WERI-Rb-1 (cell line): ENCODE measurements around the gene KCND3.

Experiments used
- DNase-seq: peaks from one replicate; pipeline ENCODE4 v3.0.0-alpha.2; 2020
- H3K27ac ChIP-seq: fragments of 250-450 bp; sonication (Bioruptor Pico); 2 replicates; pipeline ENCODE4 v1.5.1; 2020; ENCODE audit warnings: mild to moderate bottlenecking, moderate library complexity
- H3K27me3 ChIP-seq: fragments of 250-450 bp; sonication (Bioruptor Pico); 2 replicates; pipeline ENCODE4 v1.5.1; 2021; ENCODE audit warnings: mild to moderate bottlenecking, low read depth, moderate library complexity; ENCODE audit not compliant: insufficient read depth, severe bottlenecking
- H3K36me3 ChIP-seq: fragments of 250-450 bp; sonication (Bioruptor Pico); 2 replicates; pipeline ENCODE4 v1.5.1; 2020; ENCODE audit warnings: mild to moderate bottlenecking, moderate library complexity
- H3K4me3 ChIP-seq: 2 replicates; pipeline ENCODE4 v1.5.1; 2011; ENCODE audit warnings: low read depth, mild to moderate bottlenecking, control low read depth, low read length
- H3K9me3 ChIP-seq: fragments of 250-450 bp; sonication (Bioruptor Pico); 2 replicates; pipeline ENCODE4 v1.5.1; 2021; ENCODE audit warnings: mild to moderate bottlenecking, moderate library complexity; ENCODE audit not compliant: severe bottlenecking
- TF ChIP-seq, protein P1 (sequence below): IDR thresholded peaks from 2 replicates; pipeline ENCODE4 v1.5.1; 2011; ENCODE audit warnings: low read depth, mild to moderate bottlenecking, control low read depth, inconsistent platforms, low read length

KCND3 gene

GRCh38 chr1:111795401-111795800, 194.1 kb downstream of the KCND3 start:
- no peak overlapping the region for H3K4me3 ChIP-seq
- peak; percentile 74 for DNase-seq
- H3K9me3 ChIP-seq: no peaks in the 10 kb centered on the region
- H3K27ac ChIP-seq: no peak overlapping the region
- H3K27me3 ChIP-seq: no peaks in the 10 kb centered on the region
- TF ChIP-seq, protein P1, sequence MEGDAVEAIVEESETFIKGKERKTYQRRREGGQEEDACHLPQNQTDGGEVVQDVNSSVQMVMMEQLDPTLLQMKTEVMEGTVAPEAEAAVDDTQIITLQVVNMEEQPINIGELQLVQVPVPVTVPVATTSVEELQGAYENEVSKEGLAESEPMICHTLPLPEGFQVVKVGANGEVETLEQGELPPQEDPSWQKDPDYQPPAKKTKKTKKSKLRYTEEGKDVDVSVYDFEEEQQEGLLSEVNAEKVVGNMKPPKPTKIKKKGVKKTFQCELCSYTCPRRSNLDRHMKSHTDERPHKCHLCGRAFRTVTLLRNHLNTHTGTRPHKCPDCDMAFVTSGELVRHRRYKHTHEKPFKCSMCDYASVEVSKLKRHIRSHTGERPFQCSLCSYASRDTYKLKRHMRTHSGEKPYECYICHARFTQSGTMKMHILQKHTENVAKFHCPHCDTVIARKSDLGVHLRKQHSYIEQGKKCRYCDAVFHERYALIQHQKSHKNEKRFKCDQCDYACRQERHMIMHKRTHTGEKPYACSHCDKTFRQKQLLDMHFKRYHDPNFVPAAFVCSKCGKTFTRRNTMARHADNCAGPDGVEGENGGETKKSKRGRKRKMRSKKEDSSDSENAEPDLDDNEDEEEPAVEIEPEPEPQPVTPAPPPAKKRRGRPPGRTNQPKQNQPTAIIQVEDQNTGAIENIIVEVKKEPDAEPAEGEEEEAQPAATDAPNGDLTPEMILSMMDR: no peak
- H3K36me3 ChIP-seq: no peaks in the 10 kb centered on the region

- peak; percentile 66 for DNase-seq
These were observed 195.5 kb downstream of the KCND3 start for GRCh38 chr1:111793923-111794322.

DNA sequence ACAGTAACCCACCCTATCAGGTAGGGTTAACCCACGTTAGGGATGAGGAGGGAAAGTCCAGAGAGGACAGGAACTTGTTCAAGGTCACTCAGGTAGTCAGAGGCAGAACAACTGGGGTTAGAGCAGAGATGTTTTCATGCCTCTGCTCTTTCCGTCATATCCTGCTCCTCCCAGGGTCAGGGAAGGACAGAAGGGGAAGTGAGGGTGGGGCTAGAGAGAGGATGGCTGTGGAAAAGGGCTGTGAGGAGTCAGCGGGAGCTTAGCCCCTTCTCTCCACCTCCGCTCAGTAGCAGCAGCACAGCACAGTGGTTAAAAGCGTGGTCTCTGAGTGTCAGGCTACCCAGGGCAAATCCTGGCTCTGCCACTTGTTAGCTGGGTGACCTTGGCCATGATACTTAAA, 197.2 kb downstream of the KCND3 start:
- no peaks in the 10 kb centered on the region for H3K9me3 ChIP-seq
- no peaks in the 10 kb centered on the region for H3K36me3 ChIP-seq
- TF ChIP-seq, protein P1: no peak
- no peaks in the 10 kb centered on the region for H3K27me3 ChIP-seq
- H3K27ac ChIP-seq: no peak overlapping the region
- H3K4me3 ChIP-seq: no peak overlapping the region
- no peak for DNase-seq

More at GRCh38 chr1:111793923-111794322, 195.5 kb downstream of the KCND3 start:
- H3K9me3 ChIP-seq: no peaks in the 10 kb centered on the region
- no peak overlapping the region for H3K4me3 ChIP-seq
- H3K27me3 ChIP-seq: no peaks in the 10 kb centered on the region
- no peaks in the 10 kb centered on the region for H3K36me3 ChIP-seq
- TF ChIP-seq, protein P1: no peak
- H3K27ac ChIP-seq: no peak overlapping the region

- Histone ChIP-seq H3K4me3 (no peak overlapping the region), H3K36me3 (no peaks in the 10 kb centered on the region), H3K27ac (no peak overlapping the region), H3K9me3 (no peaks in the 10 kb centered on the region), H3K27me3 (no peaks in the 10 kb centered on the region)
- no peak for DNase-seq
- TF ChIP-seq, protein P1: no peak
These were observed 197.7 kb downstream of the KCND3 start for GRCh38 chr1:111791776-111792175.

- no peaks in the 10 kb centered on the region for H3K36me3 ChIP-seq
- H3K9me3 ChIP-seq: no peaks in the 10 kb centered on the region
- H3K4me3 ChIP-seq: no peak overlapping the region
- no peaks in the 10 kb centered on the region for H3K27me3 ChIP-seq
- DNase-seq: no peak
- TF ChIP-seq, protein P1: no peak
- H3K27ac ChIP-seq: no peak overlapping the region
These were observed 199.7 kb downstream of the KCND3 start for GRCh38 chr1:111789666-111790316.

- H3K27me3 ChIP-seq: no peaks in the 10 kb centered on the region
These were observed 200.3 kb downstream of the KCND3 start for GRCh38 chr1:111789142-111789541.

More at GRCh38 chr1:111789142-111789541, 200.3 kb downstream of the KCND3 start:
- TF ChIP-seq, protein P1: no peak
- H3K9me3 ChIP-seq: no peaks in the 10 kb centered on the region
- no peak overlapping the region for H3K4me3 ChIP-seq
- no peak overlapping the region for H3K27ac ChIP-seq
- no peaks in the 10 kb centered on the region for H3K36me3 ChIP-seq
- DNase-seq: peak; percentile 46
